ENCODE results near the gene TBC1D1.

GRCh38 chr4:37909332-37910090 lies 18.6 kb downstream of the TBC1D1 start:
- TF ChIP-seq, protein P1, sequence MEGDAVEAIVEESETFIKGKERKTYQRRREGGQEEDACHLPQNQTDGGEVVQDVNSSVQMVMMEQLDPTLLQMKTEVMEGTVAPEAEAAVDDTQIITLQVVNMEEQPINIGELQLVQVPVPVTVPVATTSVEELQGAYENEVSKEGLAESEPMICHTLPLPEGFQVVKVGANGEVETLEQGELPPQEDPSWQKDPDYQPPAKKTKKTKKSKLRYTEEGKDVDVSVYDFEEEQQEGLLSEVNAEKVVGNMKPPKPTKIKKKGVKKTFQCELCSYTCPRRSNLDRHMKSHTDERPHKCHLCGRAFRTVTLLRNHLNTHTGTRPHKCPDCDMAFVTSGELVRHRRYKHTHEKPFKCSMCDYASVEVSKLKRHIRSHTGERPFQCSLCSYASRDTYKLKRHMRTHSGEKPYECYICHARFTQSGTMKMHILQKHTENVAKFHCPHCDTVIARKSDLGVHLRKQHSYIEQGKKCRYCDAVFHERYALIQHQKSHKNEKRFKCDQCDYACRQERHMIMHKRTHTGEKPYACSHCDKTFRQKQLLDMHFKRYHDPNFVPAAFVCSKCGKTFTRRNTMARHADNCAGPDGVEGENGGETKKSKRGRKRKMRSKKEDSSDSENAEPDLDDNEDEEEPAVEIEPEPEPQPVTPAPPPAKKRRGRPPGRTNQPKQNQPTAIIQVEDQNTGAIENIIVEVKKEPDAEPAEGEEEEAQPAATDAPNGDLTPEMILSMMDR (optimal IDR thresholded peaks at IDR 0.05 in 1 of 3, IDR thresholded peaks at IDR 0.05 in 1 of 3, conservative IDR thresholded peaks at IDR 0.05 in 1 of 3; ENCODE audit: extremely low read depth in 1 of 3, insufficient read depth in 2 of 3, low read length in 3 of 3): no peak
- no peak for TF ChIP-seq EZH2 (IDR thresholded peaks at IDR 0.05; ENCODE audit: low read length)

Data from keratinocyte (primary cell).